Fibroblast of lung (primary cell): ENCODE data around the gene C20orf202. TPM values are rescaled to one million over a fixed set of nuclear protein-coding genes. Genes with fewer than 3 reads are reported as not detected.

Experiments used
- DNase-seq, 2 donors: peaks; one replicate each; pipeline versions ENCODE4 v3.0.0 to v3.0.0-alpha.2; 2010; ENCODE audit warnings: low read depth in 2 of 2
- H2AFZ ChIP-seq: 2 replicates; pipeline ENCODE4 v1.5.1; 2012; ENCODE audit warnings: low read length, control low read depth, inconsistent platforms
- H3K27ac ChIP-seq: 2 replicates; pipeline ENCODE4 v1.5.1; 2011; ENCODE audit warnings: low read length, control low read depth; ENCODE audit not compliant: insufficient read depth
- H3K27me3 ChIP-seq: 2 replicates; pipeline ENCODE4 v1.5.1; 2011; ENCODE audit warnings: mild to moderate bottlenecking, low read length; ENCODE audit not compliant: control insufficient read depth, insufficient read depth
- H3K36me3 ChIP-seq: 2 replicates; pipeline ENCODE4 v1.5.1; 2011; ENCODE audit warnings: low read length; ENCODE audit not compliant: control insufficient read depth, insufficient read depth
- H3K4me1 ChIP-seq: 2 replicates; pipeline ENCODE4 v1.5.1; 2011; ENCODE audit warnings: low read length; ENCODE audit not compliant: control insufficient read depth, insufficient read depth; ENCODE audit errors: extremely low read depth
- H3K4me2 ChIP-seq: 2 replicates; pipeline ENCODE4 v1.5.1; 2011; ENCODE audit warnings: low read length, control low read depth; ENCODE audit not compliant: insufficient read depth; ENCODE audit errors: extremely low read depth
- H3K4me3 ChIP-seq, 4 experiments: fragments of 200-600 bp in 1 of 4; sonication (generic) in 1 of 4; replicated peaks in 1 of 4; 2 replicates each; pipeline ENCODE4 v1.5.1; 2011 to 2016; ENCODE audit warnings: low read length in 4 of 4, low read depth in 3 of 4, mild to moderate bottlenecking in 3 of 4, control low read depth in 2 of 4, inconsistent platforms in 1 of 4, mixed read lengths in 1 of 4; ENCODE audit not compliant: insufficient read depth in 1 of 4; ENCODE audit errors: control extremely low read depth in 1 of 4
- H3K79me2 ChIP-seq: 2 replicates; pipeline ENCODE4 v1.5.1; 2012; ENCODE audit warnings: mild to moderate bottlenecking, low read length, inconsistent platforms; ENCODE audit not compliant: control insufficient read depth, insufficient read depth
- H3K9ac ChIP-seq: 2 replicates; pipeline ENCODE4 v1.5.1; 2011; ENCODE audit warnings: mild to moderate bottlenecking, low read length, control low read depth; ENCODE audit not compliant: insufficient read depth
- H3K9me3 ChIP-seq: 2 replicates; pipeline ENCODE4 v1.5.1; 2012; ENCODE audit warnings: low read depth, low read length; ENCODE audit not compliant: control insufficient read depth, insufficient read depth
- H4K20me1 ChIP-seq: 2 replicates; pipeline ENCODE4 v1.5.1; 2011; ENCODE audit warnings: low read length; ENCODE audit not compliant: control insufficient read depth, insufficient read depth; ENCODE audit errors: extremely low read depth
- CTCF ChIP-seq, 2 donors: IDR thresholded peaks in 1 of 2; conservative IDR thresholded peaks in 1 of 2; 1 replicate in 1 of 2; 2 replicates in 1 of 2; pipeline ENCODE4 v1.5.1; 2011 to 2012; ENCODE audit warnings: low read length in 2 of 2, control low read depth in 1 of 2, inconsistent platforms in 1 of 2, low read depth in 1 of 2, mild to moderate bottlenecking in 1 of 2
- EZH2 ChIP-seq: IDR thresholded peaks from 2 replicates; pipeline ENCODE4 v1.5.1; 2012; ENCODE audit warnings: low read length, control low read depth, mild to moderate bottlenecking; ENCODE audit errors: missing control alignments
- polyA plus RNA-seq, 2 donors: library from polyadenylated mRNA; depleted of rRNA in 1 of 2; stranded (reverse) in 1 of 2; unstranded in 1 of 2; fragments of >200 nt; gene quantifications; 2 replicates each; pipeline ENCODE4 v1.2.1, GENCODE V29; 2011 to 2012; ENCODE audit warnings: missing spikeins in 1 of 2
- total RNA-seq: library from RNA; depleted of rRNA; stranded (reverse); fragments of >200 nt; gene quantifications from 2 replicates; pipeline ENCODE4 v1.2.1, GENCODE V29; 2014

The C20orf202 gene
- total and polyA plus RNA-seq, 2 donors (not counting 1 experiment from before 2014, with no cell fraction given) = under 0.01 TPM; not detected in 1

- TF ChIP-seq CTCF (conservative IDR thresholded peaks at IDR 0.05 in 1 of 2, IDR thresholded peaks at IDR 0.05 in 1 of 2; ENCODE audit: low read depth in 1 of 2, low read length in 2 of 2) (no peak), EZH2 (no peak)
- H4K20me1 ChIP-seq = no peaks in the 10 kb centered on the region
- H3K4me1 ChIP-seq = no peaks in the 10 kb centered on the region
- no peak overlapping the region for H3K4me3 ChIP-seq
- peaks cover 27% of the 10 kb centered on the region for H3K27me3 ChIP-seq
- H3K9me3 ChIP-seq = no peaks in the 10 kb centered on the region
- no peak overlapping the region for H2AFZ ChIP-seq
- no peak overlapping the region for H3K9ac ChIP-seq
- DNase-seq = no peak
- no peak overlapping the region for H3K4me2 ChIP-seq
- H3K79me2 ChIP-seq = no peaks in the 10 kb centered on the region
- H3K27ac ChIP-seq = no peak overlapping the region
- no peaks in the 10 kb centered on the region for H3K36me3 ChIP-seq
These were observed 3.9 kb upstream of the C20orf202 start for GRCh38 chr20:1199212-1199873.

DNA sequence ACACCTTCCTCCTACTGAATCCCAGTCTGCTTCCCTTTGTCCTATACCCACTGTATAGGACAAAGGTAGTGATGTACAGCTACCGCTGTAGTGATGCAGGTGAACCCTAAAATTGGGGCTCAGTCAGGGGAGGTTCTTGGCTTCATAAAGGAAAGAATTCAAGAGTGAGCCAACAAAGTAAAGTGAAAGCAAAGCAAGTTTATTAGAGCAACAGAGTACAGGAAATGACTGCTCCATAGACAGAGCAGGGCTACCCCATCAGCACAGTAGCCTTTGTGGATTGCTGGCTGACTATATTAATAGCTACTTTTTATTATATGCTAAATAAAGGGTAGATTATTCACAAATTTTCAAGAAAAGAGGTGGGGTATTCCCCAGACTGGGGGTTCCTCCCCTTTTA, 3.3 kb upstream of the C20orf202 start:
- H3K27ac ChIP-seq = no peak overlapping the region
- no peak overlapping the region for H3K4me3 ChIP-seq
- H3K27me3 ChIP-seq = peaks cover 25% of the 10 kb centered on the region
- no peaks in the 10 kb centered on the region for H3K4me1 ChIP-seq
- H3K9ac ChIP-seq = no peak overlapping the region
- no peak overlapping the region for H3K4me2 ChIP-seq
- TF ChIP-seq CTCF (conservative IDR thresholded peaks at IDR 0.05 in 1 of 2, IDR thresholded peaks at IDR 0.05 in 1 of 2; ENCODE audit: low read depth in 1 of 2, low read length in 2 of 2) (no peak), EZH2 (no peak)
- H3K36me3 ChIP-seq = no peaks in the 10 kb centered on the region
- H3K9me3 ChIP-seq = no peaks in the 10 kb centered on the region
- H2AFZ ChIP-seq = no peak overlapping the region
- no peaks in the 10 kb centered on the region for H4K20me1 ChIP-seq
- no peaks in the 10 kb centered on the region for H3K79me2 ChIP-seq
- no peak for DNase-seq

GRCh38 chr20:1203630-1204029, 376 bp downstream of the C20orf202 start:
- TF ChIP-seq CTCF (conservative IDR thresholded peaks at IDR 0.05 in 1 of 2, IDR thresholded peaks at IDR 0.05 in 1 of 2; ENCODE audit: low read depth in 1 of 2, low read length in 2 of 2) (no peak), EZH2 (no peak)
- Histone ChIP-seq H3K4me3 (no peak overlapping the region), H3K79me2 (no peaks in the 10 kb centered on the region), H3K27me3 (peaks cover 28% of the 10 kb centered on the region), H3K27ac (no peak overlapping the region), H3K4me2 (no peak overlapping the region), H3K36me3 (no peaks in the 10 kb centered on the region), H3K9me3 (no peaks in the 10 kb centered on the region), H3K9ac (no peak overlapping the region), H2AFZ (no peak overlapping the region), H4K20me1 (no peaks in the 10 kb centered on the region), H3K4me1 (no peaks in the 10 kb centered on the region)
- no peak for DNase-seq
